22Rv1 (cell line): ENCODE results near the gene FOXN1.
A peak's percentile ranks its signal among the peaks of the same experiment; 100 is the strongest.

Experiments
- H3K27ac ChIP-seq: fragments of 450-650 bp; 2 replicates; pipeline ENCODE4 v1.5.1; 2017
- CTCF ChIP-seq: fragments of 450-650 bp; IDR thresholded peaks from 2 replicates; pipeline ENCODE4 v1.5.1; 2017; ENCODE audit warnings: mild to moderate bottlenecking
- ZFX ChIP-seq: fragments of 450-650 bp; IDR thresholded peaks from 2 replicates; pipeline ENCODE4 v1.6.1; 2017; ENCODE audit warnings: antibody characterized with exemption, borderline replicate concordance

FOXN1 gene

GRCh38 chr17:28530250-28530649, 24.1 kb downstream of the FOXN1 start:
- TF ChIP-seq ZFX (no peak), CTCF (no peak)
- no peak overlapping the region for H3K27ac ChIP-seq

- TF ChIP-seq CTCF (no peak), ZFX (no peak)
- H3K27ac ChIP-seq: no peak overlapping the region
Measured at GRCh38 chr17:28530926-28531325, 24.8 kb downstream of the FOXN1 start.

DNA sequence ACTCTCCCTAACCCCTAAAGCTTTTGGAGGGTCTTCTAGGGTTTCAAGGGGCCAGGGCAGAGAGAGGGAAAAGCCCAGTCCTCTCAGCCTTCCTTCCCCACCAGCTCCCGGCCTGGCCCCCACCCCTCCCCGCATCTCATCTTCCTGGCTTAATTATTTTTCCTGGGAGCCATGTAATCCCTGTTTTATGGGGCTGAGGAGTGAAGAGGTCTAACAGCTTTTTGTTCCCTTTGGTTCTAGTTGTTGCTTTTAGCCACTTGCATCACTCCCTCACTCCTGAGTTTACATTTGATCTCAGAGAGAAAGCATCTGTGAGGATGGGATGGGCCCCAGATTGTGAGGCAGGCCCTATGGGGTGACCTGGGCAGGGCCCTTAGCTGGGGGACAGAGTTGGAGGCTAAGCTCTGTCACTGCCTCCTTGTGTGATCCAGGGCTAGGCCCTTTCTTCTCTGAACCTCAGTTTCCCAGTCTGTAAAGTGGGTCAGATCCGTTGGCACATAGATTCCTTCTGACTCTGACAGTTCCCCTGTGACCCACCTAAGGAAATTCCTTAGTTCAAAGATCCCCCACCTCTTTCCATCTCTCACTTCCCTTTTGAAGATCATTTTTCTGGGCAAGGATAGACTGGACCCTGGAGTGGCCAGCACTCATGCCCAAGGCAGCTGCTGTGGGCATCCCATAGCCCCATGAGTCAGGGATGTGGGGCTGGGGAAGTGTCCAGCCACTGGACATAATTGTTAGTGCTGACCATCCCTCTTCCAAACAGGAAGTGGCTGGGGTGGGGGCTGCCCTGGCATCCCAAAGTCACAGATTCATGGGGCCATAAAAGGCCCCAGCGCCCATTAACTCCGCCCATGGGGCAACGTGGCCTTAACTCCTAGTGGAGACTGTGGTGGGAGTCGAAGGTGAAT, 26.2 kb downstream of the FOXN1 start:
- no peak overlapping the region for H3K27ac ChIP-seq
- TF ChIP-seq CTCF (no peak), ZFX (no peak)

GRCh38 chr17:28533091-28533807, 27.1 kb downstream of the FOXN1 start:
- no peak overlapping the region for H3K27ac ChIP-seq
- TF ChIP-seq CTCF (no peak), ZFX (no peak)

DNA sequence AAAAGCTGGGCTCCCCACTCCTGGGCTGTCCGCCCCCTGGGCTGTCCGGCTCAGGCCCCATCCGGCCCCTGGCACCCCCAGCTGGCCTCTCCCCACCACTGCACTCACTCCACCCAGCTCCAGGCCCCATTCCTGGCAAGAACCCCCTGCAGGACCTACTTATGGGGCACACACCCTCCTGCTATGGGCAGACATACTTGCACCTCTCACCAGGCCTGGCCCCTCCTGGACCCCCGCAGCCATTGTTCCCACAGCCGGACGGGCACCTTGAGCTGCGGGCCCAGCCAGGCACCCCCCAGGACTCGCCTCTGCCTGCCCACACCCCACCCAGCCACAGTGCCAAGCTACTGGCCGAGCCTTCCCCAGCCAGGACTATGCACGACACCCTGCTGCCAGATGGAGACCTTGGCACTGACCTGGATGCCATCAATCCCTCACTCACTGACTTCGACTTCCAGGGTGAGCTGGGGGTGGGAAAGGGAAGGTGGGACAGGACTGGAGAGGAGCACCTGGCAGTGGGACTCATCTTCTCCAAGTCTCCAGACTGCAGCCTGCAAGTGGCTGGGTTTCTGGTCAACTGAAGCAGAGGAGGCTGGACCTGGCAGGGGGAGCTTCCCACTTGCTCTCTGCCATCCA, 28.7 kb downstream of the FOXN1 start:
- no peak for TF ChIP-seq CTCF
- no peak for TF ChIP-seq ZFX
- H3K27ac ChIP-seq: peak overlapping the region; percentile 38; the same call in 1 of the 2 replicates

- TF ChIP-seq ZFX: no peak
- peak overlapping the region; percentile 38; the same call in 1 of the 2 replicates for H3K27ac ChIP-seq
Measured at GRCh38 chr17:28536532-28537218, 30.5 kb downstream of the FOXN1 start.

DNA sequence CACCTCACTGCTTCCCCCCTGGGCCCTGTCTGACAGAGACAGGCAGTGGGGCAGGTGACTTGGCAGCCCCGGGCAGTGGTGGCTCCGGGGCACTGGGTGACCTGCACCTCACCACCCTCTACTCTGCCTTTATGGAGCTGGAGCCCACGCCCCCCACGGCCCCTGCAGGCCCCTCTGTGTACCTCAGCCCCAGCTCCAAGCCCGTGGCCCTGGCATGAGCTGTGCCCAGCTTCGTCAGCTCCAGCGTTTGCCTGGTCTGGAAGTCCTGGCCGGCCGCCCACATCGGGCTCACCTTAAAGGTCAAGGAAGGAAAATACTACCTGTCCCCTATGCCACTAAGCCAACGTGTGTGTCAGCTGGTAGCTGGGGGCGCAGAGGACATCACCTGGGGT, 31.1 kb downstream of the FOXN1 start:
- no peak for TF ChIP-seq CTCF
- TF ChIP-seq ZFX: no peak
- H3K27ac ChIP-seq: no peak overlapping the region
